SKM-1 treated with dmso at 0.1 percent for 144 hours (cell line): ENCODE results near the gene SLC2A6.
A peak's percentile ranks its signal among the peaks of the same experiment; 100 is the strongest.

Experiments used
- DNase-seq: peaks from one replicate; lab custom pipeline; 2025; ENCODE audit not compliant: unreplicated experiment; lab: John Stamatoyannopoulos, UW

Gene SLC2A6

GRCh38 chr9:133499132-133499891, 20.4 kb upstream of the SLC2A6 start:
- no peak for DNase-seq

GRCh38 chr9:133496861-133497842, 18.3 kb upstream of the SLC2A6 start:
- DNase-seq, result no peak

GRCh38 chr9:133495327-133496293, 16.7 kb upstream of the SLC2A6 start:
- no peak for DNase-seq

- no peak for DNase-seq
These were observed 15.9 kb upstream of the SLC2A6 start for GRCh38 chr9:133494636-133495326.

GRCh38 chr9:133493845-133494540, 15.1 kb upstream of the SLC2A6 start:
- DNase-seq, result no peak

GRCh38 chr9:133493428-133493827, 14.5 kb upstream of the SLC2A6 start:
- DNase-seq, result no peak

- DNase-seq, result no peak
These were observed 13.4 kb upstream of the SLC2A6 start for GRCh38 chr9:133492061-133493021.

GRCh38 chr9:133491656-133491925, 12.7 kb upstream of the SLC2A6 start:
- DNase-seq, result no peak

GRCh38 chr9:133490865-133491655, 12.2 kb upstream of the SLC2A6 start:
- no peak for DNase-seq

- no peak for DNase-seq
These were observed 11.3 kb upstream of the SLC2A6 start for GRCh38 chr9:133490201-133490681.

- DNase-seq, result no peak
These were observed 10.6 kb upstream of the SLC2A6 start for GRCh38 chr9:133489253-133490190.

- no peak for DNase-seq
These were observed 9.9 kb upstream of the SLC2A6 start for GRCh38 chr9:133488686-133489252.

- no peak for DNase-seq
These were observed 8.4 kb upstream of the SLC2A6 start for GRCh38 chr9:133487331-133487725.

GRCh38 chr9:133485531-133486260, 6.8 kb upstream of the SLC2A6 start:
- peak; percentile 49 for DNase-seq

- no peak for DNase-seq
These were observed 6.0 kb upstream of the SLC2A6 start for GRCh38 chr9:133484671-133485437.
